GM12878 (cell line): ENCODE results near the gene RAP1GDS1. TPM values are rescaled to one million over a fixed set of nuclear protein-coding genes. Genes with fewer than 3 reads are reported as not detected.

Experiments
- ATF2 ChIP-seq: IDR thresholded peaks from 2 replicates; pipeline ENCODE4 v1.6.1; 2012; ENCODE audit warnings: low read length, inconsistent platforms
- CHD4 ChIP-seq: fragments of 200-600 bp; sonication (generic); IDR thresholded peaks from 2 replicates; pipeline ENCODE4 v1.6.1; 2016; ENCODE audit warnings: mild to moderate bottlenecking
- ELK1 ChIP-seq: IDR thresholded peaks from 2 replicates; pipeline ENCODE4 v1.6.1; 2012; ENCODE audit warnings: low read depth, low read length, improper control_type of control experiment
- ESRRA ChIP-seq: IDR thresholded peaks from 2 replicates; pipeline ENCODE4 v1.6.1; 2012; ENCODE audit warnings: mild to moderate bottlenecking, low read length, improper control_type of control experiment
- GATAD2B ChIP-seq: fragments of 450-650 bp; conservative IDR thresholded peaks from 2 replicates; pipeline ENCODE4 v1.6.1; 2017; ENCODE audit warnings: low read depth, mild to moderate bottlenecking, moderate library complexity
- MYB ChIP-seq: fragments of 150-350 bp; IDR thresholded peaks from 2 replicates; pipeline ENCODE4 v1.6.1; 2014; ENCODE audit warnings: mild to moderate bottlenecking, low read depth, low read length, borderline replicate concordance
- MYC ChIP-seq: IDR thresholded peaks from 2 replicates; pipeline ENCODE4 v1.6.1; 2011; ENCODE audit warnings: mild to moderate bottlenecking, low read length, moderate library complexity, inconsistent platforms; ENCODE audit not compliant: insufficient read depth, insufficient replicate concordance, insufficient read length, severe bottlenecking
- NFIC ChIP-seq: IDR thresholded peaks from 2 replicates; pipeline ENCODE4 v1.6.1; 2012; ENCODE audit warnings: low read depth, mild to moderate bottlenecking, inconsistent platforms, low read length, moderate library complexity
- USF2 ChIP-seq: IDR thresholded peaks from 2 replicates; pipeline ENCODE4 v1.6.1; 2011; ENCODE audit warnings: low read depth, low read length, improper control_type of control experiment, borderline replicate concordance
- ZBED1 ChIP-seq: IDR thresholded peaks from 2 replicates; pipeline ENCODE4 v1.6.1; 2016; ENCODE audit warnings: borderline replicate concordance
- ZBTB33 ChIP-seq: fragments of 450-650 bp; IDR thresholded peaks from 2 replicates; pipeline ENCODE4 v1.6.1; 2017; ENCODE audit warnings: mild to moderate bottlenecking
- polyA plus RNA-seq, 11 experiments: library from polyadenylated mRNA; depleted of rRNA in 4 of 11; unstranded in 6 of 11; stranded (reverse) in 5 of 11; fragments of >200 nt; fragmentation: Nextera tagmentation in 4 of 11; fragmentation: Illumina TruSeq in 1 of 11; extraction: Ambion mirVana in 4 of 11; extraction: Trizol in 1 of 11; gene quantifications; 1 replicate in 1 of 11; 2 replicates in 10 of 11; pipeline versions ENCODE4 v1.2.1 to v1.2.3, GENCODE V29; 2011 to 2016; ENCODE audit warnings: inconsistent platforms in 2 of 11, missing spikeins in 2 of 11, low read depth in 1 of 11
- total RNA-seq, 4 experiments: library from RNA; depleted of rRNA in 3 of 4; stranded (reverse); fragments of >200 nt in 3 of 4; fragmentation: Illumina TruSeq in 1 of 4; extraction: Trizol in 1 of 4; gene quantifications; 2 replicates each; pipeline versions ENCODE4 v1.2.1 to v1.2.3, GENCODE V29; 2013 to 2021

Gene RAP1GDS1
- total and polyA plus RNA-seq, 10 of the 15 experiments (the other 5 are each of a cell fraction or from before 2014, with no cell fraction given) = 12.0 to 30.5 (median 20.7) TPM

GRCh38 chr4:98482847-98483806 lies 221.9 kb downstream of the RAP1GDS1 start (continued):
- TF ChIP-seq MYC (no peak), CHD4 (no peak), USF2 (no peak), ZBED1 (peak; percentile 48; the same call in 1 of the 2 replicates), ZBTB33 (no peak), MYB (no peak), ELK1 (0 out of 2 replicates have a peak, but pooled peaks have one; percentile 24), ATF2 (peak; percentile 87), GATAD2B (peak; percentile 51; the same call in 1 of the 2 replicates), ESRRA (no peak), NFIC (peak; percentile 92)
